Measurements from ENCODE around the gene TLCD5. TPM values are rescaled to one million over a fixed set of nuclear protein-coding genes. Genes with fewer than 3 reads are reported as not detected.

TLCD5 gene
- total and polyA plus RNA-seq, 8 donors = 0.58 to 81.2 (median 1.8) TPM; not detected in 1

DNA sequence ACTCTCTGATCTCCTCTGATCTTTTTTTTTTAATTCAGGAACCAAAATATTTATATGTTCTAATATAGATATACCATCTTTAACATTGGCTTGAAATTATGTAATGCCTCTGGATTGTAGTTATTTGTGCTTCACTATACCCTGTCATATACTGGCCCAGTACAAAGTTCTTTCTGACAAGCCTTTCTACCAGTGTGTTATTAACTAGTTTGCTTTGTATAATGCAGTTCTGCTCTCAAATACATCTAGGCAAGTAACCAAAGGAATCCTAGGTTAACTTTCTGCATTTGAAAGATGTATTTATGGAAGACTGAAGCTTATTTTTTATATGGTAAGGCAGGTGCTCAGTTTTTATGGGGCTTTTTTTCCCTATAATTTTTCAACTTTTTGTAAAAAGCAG, 47.2 kb downstream of the TLCD5 start:
- DNase-seq = no peak
- Histone ChIP-seq H3K4me3 (no peak overlapping the region), H3K27ac (peak overlapping the region in 2 of 5 donors; percentile 33 to 39), H3K4me1 (peaks cover 6 to 58% (median 33%) of the 10 kb centered on the region in 4 donors), H3K9me3 (no peaks in the 10 kb centered on the region), H3K27me3 (no peaks in the 10 kb centered on the region), H3K36me3 (no peaks in the 10 kb centered on the region)
- TF ChIP-seq POLR2AphosphoS5 (IDR thresholded peaks at IDR 0.05) (no peak), POLR2A (IDR thresholded peaks at IDR 0.05) (no peak), EP300 (IDR thresholded peaks at IDR 0.05) (no peak)
- TF ChIP-seq, protein P1, sequence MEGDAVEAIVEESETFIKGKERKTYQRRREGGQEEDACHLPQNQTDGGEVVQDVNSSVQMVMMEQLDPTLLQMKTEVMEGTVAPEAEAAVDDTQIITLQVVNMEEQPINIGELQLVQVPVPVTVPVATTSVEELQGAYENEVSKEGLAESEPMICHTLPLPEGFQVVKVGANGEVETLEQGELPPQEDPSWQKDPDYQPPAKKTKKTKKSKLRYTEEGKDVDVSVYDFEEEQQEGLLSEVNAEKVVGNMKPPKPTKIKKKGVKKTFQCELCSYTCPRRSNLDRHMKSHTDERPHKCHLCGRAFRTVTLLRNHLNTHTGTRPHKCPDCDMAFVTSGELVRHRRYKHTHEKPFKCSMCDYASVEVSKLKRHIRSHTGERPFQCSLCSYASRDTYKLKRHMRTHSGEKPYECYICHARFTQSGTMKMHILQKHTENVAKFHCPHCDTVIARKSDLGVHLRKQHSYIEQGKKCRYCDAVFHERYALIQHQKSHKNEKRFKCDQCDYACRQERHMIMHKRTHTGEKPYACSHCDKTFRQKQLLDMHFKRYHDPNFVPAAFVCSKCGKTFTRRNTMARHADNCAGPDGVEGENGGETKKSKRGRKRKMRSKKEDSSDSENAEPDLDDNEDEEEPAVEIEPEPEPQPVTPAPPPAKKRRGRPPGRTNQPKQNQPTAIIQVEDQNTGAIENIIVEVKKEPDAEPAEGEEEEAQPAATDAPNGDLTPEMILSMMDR (IDR thresholded peaks at IDR 0.05) = no peak
- intact Hi-C loops (cut with DNase I; ENCODE audit: low total_unique reads) = no loop called here

DNA sequence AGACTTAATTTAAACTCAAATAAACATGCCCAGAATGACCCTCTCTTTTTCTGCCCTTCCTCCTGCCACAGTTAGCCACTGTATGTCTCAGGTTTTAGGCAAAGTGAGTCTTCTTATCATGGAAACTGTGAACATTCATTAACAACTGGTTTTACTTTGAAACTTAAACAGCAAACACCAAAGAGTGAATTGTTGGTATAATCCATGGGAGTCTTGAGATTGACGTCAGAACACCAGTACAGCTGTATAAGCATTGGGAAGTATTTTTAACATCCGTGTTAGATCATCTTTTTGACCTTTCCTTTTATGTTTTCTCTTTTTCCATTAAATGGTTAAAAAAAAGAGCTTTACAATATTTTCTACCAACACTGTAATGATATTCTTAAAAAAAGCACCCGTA, 50.0 kb downstream of the TLCD5 start:
- Histone ChIP-seq H3K27me3 (no peaks in the 10 kb centered on the region), H3K36me3 (no peaks in the 10 kb centered on the region), H3K4me1 (peaks cover 6 to 58% (median 34%) of the 10 kb centered on the region in 4 donors), H3K9me3 (peaks cover 0 to 8% (median 2%) of the 10 kb centered on the region in 4 donors), H3K4me3 (no peak overlapping the region), H3K27ac (no peak overlapping the region)
- intact Hi-C loops (cut with DNase I; ENCODE audit: low total_unique reads) = no loop called here
- TF ChIP-seq POLR2AphosphoS5 (IDR thresholded peaks at IDR 0.05) = no peak
- DNase-seq = no peak
- WGBS, 5 donors = 54 to 83% (median 77%) methylated on average over 3 of the region's 3 CpGs

DNA sequence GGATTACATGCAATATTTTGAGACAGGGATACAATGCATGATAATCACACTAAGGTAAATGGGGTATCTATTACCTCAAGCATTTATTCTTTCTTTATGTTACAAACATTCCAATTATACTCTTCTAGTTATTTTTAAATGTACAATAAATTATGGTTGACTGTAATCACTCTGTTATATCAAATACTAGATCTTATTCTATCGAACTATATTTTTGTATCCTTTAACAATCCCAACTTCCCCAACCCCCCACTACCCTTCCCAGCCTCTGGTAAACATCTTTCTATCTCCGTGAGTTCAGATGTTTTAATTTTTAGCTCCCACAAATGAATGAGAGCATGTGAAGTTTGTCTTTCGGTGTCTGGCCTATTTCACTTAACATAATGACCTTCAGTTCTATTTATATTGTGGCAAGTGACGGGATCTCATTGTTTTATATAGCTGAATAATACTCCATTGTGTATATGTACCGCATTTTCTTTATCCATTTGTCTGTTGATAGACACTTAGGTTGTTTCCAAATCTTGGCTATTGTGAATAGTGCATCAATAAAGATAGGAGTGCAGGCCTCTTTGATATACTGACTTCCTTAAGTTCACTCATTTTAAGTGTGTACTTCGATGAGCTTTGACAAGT, 51.6 kb downstream of the TLCD5 start:
- DNase-seq = no peak
- whole genome bisulfite sequencing, 5 donors = 68 to 81% (median 76%) methylated on average over 6 of the region's 6 CpGs
- H3K27me3 ChIP-seq = no peaks in the 10 kb centered on the region

DNA sequence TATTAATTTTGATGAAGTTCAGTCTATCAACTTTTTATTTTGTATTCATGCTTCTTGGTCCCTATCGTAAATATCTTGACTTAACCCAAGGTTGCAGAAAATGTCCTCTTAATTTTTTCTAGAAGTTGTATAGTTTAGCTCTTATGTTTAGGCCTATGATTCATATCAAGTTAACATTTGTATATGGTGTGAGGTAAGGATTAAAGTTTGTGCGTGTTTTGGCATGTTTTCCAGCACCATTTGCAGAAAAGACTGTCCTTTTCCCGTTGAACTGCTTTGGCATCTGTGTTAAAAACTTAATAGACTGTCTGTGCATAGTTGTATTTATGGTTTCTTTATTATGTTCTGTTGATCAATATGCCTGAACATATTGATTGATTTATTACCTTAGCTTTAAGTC, 53.4 kb downstream of the TLCD5 start:
- DNase-seq = no peak
- Histone ChIP-seq H3K9me3 (peaks cover 0 to 8% (median 2%) of the 10 kb centered on the region in 4 donors), H3K27ac (no peak overlapping the region), H3K36me3 (no peaks in the 10 kb centered on the region), H3K27me3 (no peaks in the 10 kb centered on the region), H3K4me3 (no peak overlapping the region), H3K4me1 (peaks cover 8 to 62% (median 38%) of the 10 kb centered on the region in 4 donors)
- 77 to 94% (median 88%) methylated on average over 3 of the region's 3 CpGs for WGBS, 5 donors
- intact Hi-C loops (cut with DNase I; ENCODE audit: low total_unique reads) = no loop called here
- TF ChIP-seq EP300 (IDR thresholded peaks at IDR 0.05) = no peak
- TF ChIP-seq, protein P1 (IDR thresholded peaks at IDR 0.05) = no peak
- no peak for TF ChIP-seq POLR2AphosphoS5 (IDR thresholded peaks at IDR 0.05)
- TF ChIP-seq POLR2A (IDR thresholded peaks at IDR 0.05) = no peak

More for the DNA sequence above, 51.6 kb downstream of the TLCD5 start:
- Histone ChIP-seq H3K9me3 (peaks cover 0 to 8% (median 2%) of the 10 kb centered on the region in 4 donors), H3K4me3 (no peak overlapping the region), H3K4me1 (peaks cover 1 to 58% (median 36%) of the 10 kb centered on the region in 4 donors), H3K27ac (no peak overlapping the region), H3K36me3 (no peaks in the 10 kb centered on the region)
- TF ChIP-seq POLR2A (IDR thresholded peaks at IDR 0.05) = no peak
- TF ChIP-seq EP300 (IDR thresholded peaks at IDR 0.05) = no peak
- no peak for TF ChIP-seq POLR2AphosphoS5 (IDR thresholded peaks at IDR 0.05)
- TF ChIP-seq, protein P1 (IDR thresholded peaks at IDR 0.05) = no peak
- intact Hi-C loops (cut with DNase I; ENCODE audit: low total_unique reads) = no loop called here

DNA sequence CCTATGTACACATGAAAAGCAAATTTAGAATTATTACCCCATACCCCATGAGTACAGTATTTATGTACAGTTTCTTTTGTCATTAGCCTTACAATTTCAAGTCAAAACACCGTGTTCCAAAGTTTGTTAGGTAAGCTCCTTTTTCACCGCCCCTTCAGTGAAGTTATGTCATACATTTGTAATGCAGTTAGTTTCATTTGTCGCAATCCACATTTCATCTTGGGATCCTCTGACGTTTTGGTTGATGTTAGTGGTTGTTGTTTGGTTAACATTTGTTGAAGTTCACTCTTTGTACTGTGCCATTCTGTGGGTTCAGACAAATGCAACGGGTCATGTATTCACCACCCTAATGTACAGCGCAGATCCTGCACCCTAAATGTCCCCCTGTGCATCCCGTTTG, 56.3 kb downstream of the TLCD5 start:
- Histone ChIP-seq H3K36me3 (no peaks in the 10 kb centered on the region), H3K27me3 (no peaks in the 10 kb centered on the region), H3K4me3 (no peak overlapping the region), H3K27ac (no peak overlapping the region), H3K4me1 (peaks cover 8 to 78% (median 47%) of the 10 kb centered on the region in 4 donors), H3K9me3 (peaks cover 0 to 8% (median 2%) of the 10 kb centered on the region in 4 donors)
- intact Hi-C loops (cut with DNase I; ENCODE audit: low total_unique reads) = loop anchor here (5.0 kb wide), 1 partner anchor 39 kb away; no protein-coding TSS in a partner anchor
- DNase-seq = no peak
- no peak for TF ChIP-seq EP300 (IDR thresholded peaks at IDR 0.05)
- no peak for TF ChIP-seq POLR2AphosphoS5 (IDR thresholded peaks at IDR 0.05)
- TF ChIP-seq POLR2A (IDR thresholded peaks at IDR 0.05) = no peak
- TF ChIP-seq, protein P1 (IDR thresholded peaks at IDR 0.05) = no peak
- 69 to 81% (median 72%) methylated on average over 7 of the region's 7 CpGs for WGBS, 5 donors

Data from stomach (tissue), 9 donors.